Natural killer cell treated with Interleukin-12 subunit alpha and Interleukin-12 subunit beta and Interleukin-15 and Interleukin-18, amount 100 ng/mL, for 72 hours (primary cell): ENCODE data around the gene CLDN5. TPM values are rescaled to one million over a fixed set of nuclear protein-coding genes. Genes with fewer than 3 reads are reported as not detected.
A peak's percentile ranks its signal among the peaks of the same experiment; 100 is the strongest.

Source experiments
- ATAC-seq, 2 donors: fragments of 150-1000 bp; cut with Tn5 transposase in 1 of 2; sonication (Bioruptor Pico), chemical (Tn5 transposase) in 1 of 2; 2 replicates each; pipeline ENCODE4 v1.10.0; 2021
- DNase-seq: peaks from one replicate; pipeline ENCODE4 v3.0.0; 2022; ENCODE audit warnings: low spot score
- H3K27ac Mint-ChIP-seq, 2 donors: 1 replicate in 1 of 2; 2 replicates in 1 of 2; pipeline ENCODE4 v1.8.0; 2022; ENCODE audit warnings: mixed read lengths in 2 of 2, mild to moderate bottlenecking in 1 of 2, moderate library complexity in 1 of 2
- H3K27me3 Mint-ChIP-seq, 2 donors: 1 replicate in 1 of 2; 2 replicates in 1 of 2; pipeline ENCODE4 v1.8.0; 2022; ENCODE audit warnings: mixed read lengths in 2 of 2
- H3K36me3 Mint-ChIP-seq: one replicate; pipeline ENCODE4 v1.8.0; 2022; ENCODE audit warnings: mixed read lengths
- H3K4me1 Mint-ChIP-seq, 2 donors: 1 replicate in 1 of 2; 2 replicates in 1 of 2; pipeline ENCODE4 v1.8.0; 2022; ENCODE audit warnings: low read depth in 2 of 2, mixed read lengths in 2 of 2, mild to moderate bottlenecking in 1 of 2
- H3K4me3 Mint-ChIP-seq: one replicate; pipeline ENCODE4 v1.8.0; 2022; ENCODE audit warnings: mixed read lengths
- H3K9me3 Mint-ChIP-seq: 2 replicates; pipeline ENCODE4 v1.8.0; 2022; ENCODE audit warnings: mixed read lengths
- total RNA-seq, 2 donors: library from RNA; stranded (reverse); gene quantifications; one replicate each; pipeline ENCODE4 v1.2.3, GENCODE V29; 2022

Gene CLDN5
- total RNA-seq, 2 donors from 2014 or later = not detected

- H3K9me3 Mint-ChIP-seq = no peaks in the 10 kb centered on the region
- no peak overlapping the region for H3K27ac Mint-ChIP-seq
- DNase-seq (no peak), ATAC-seq (no peak)
- H3K4me1 Mint-ChIP-seq = peaks cover 0 to 2% of the 10 kb centered on the region in 2 donors
- no peak overlapping the region for H3K4me3 Mint-ChIP-seq
- H3K36me3 Mint-ChIP-seq = peaks cover 12% of the 10 kb centered on the region
- no peaks in the 10 kb centered on the region for H3K27me3 Mint-ChIP-seq
These were observed 9.2 kb downstream of the CLDN5 start for GRCh38 chr22:19514831-19515565.

DNA sequence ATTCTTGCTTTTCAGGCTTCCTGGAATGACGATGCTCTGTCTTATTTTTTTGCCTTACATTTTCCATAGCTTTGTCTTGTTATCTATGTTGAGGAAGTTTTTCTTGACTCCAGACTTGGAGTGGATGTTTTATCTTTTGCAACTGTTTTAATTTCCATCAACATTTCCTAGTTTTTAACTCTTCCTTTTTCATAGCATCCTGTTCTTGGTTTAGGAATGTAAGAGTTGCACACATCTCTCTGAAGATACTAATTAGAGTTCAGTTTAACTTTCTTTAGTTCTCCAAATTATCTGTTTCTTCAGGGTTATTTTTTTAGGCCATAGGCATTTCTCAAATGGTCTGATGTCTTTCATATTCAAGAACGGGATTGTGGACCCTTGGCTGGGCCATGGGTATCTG, 10.4 kb downstream of the CLDN5 start:
- peaks cover 0 to 2% of the 10 kb centered on the region in 2 donors for H3K4me1 Mint-ChIP-seq
- no peaks in the 10 kb centered on the region for H3K9me3 Mint-ChIP-seq
- no peaks in the 10 kb centered on the region for H3K27me3 Mint-ChIP-seq
- DNase-seq (no peak), ATAC-seq (no peak)
- H3K36me3 Mint-ChIP-seq = peaks cover 12% of the 10 kb centered on the region
- no peak overlapping the region for H3K27ac Mint-ChIP-seq
- H3K4me3 Mint-ChIP-seq = no peak overlapping the region

GRCh38 chr22:19510919-19511341, 13.3 kb downstream of the CLDN5 start:
- peaks cover 3 to 4% of the 10 kb centered on the region in 2 donors for H3K4me1 Mint-ChIP-seq
- ATAC-seq = no peak
- DNase-seq = no peak
- no peak overlapping the region for H3K27ac Mint-ChIP-seq
- no peak overlapping the region for H3K4me3 Mint-ChIP-seq
- peaks cover 12% of the 10 kb centered on the region for H3K36me3 Mint-ChIP-seq
- H3K27me3 Mint-ChIP-seq = no peaks in the 10 kb centered on the region
- no peaks in the 10 kb centered on the region for H3K9me3 Mint-ChIP-seq

DNA sequence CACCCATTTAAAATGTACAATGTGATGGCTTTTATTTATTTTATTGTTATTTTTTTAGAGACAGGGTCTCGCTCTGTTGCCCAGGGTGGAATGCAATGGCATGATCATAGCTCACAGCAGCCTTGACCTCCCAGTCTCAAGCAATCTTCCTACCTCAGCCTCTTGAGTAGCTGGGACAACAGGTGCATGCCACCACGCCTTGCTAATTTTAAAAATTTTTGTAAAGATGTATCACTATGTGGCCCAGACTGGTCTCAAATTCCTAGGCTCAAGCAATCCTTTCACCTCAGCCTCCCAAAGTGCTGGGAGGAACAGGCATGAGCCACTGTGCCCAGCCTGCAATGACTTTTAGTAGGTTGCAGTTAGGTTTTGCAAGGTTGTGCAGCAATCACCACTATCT, 14.3 kb downstream of the CLDN5 start:
- H3K36me3 Mint-ChIP-seq = peaks cover 12% of the 10 kb centered on the region
- DNase-seq (no peak), ATAC-seq (no peak)
- H3K27me3 Mint-ChIP-seq = no peaks in the 10 kb centered on the region
- H3K9me3 Mint-ChIP-seq = no peaks in the 10 kb centered on the region
- H3K4me3 Mint-ChIP-seq = no peak overlapping the region
- H3K27ac Mint-ChIP-seq = no peak overlapping the region
- peaks cover 9 to 10% of the 10 kb centered on the region in 2 donors for H3K4me1 Mint-ChIP-seq

- H3K9me3 Mint-ChIP-seq = no peaks in the 10 kb centered on the region
- no peaks in the 10 kb centered on the region for H3K27me3 Mint-ChIP-seq
- peaks cover 9 to 10% of the 10 kb centered on the region in 2 donors for H3K4me1 Mint-ChIP-seq
- H3K4me3 Mint-ChIP-seq = no peak overlapping the region
- H3K36me3 Mint-ChIP-seq = peaks cover 12% of the 10 kb centered on the region
- no peak for ATAC-seq
- DNase-seq = no peak
- no peak overlapping the region for H3K27ac Mint-ChIP-seq
These were observed 15.0 kb downstream of the CLDN5 start for GRCh38 chr22:19509191-19509590.

GRCh38 chr22:19508024-19508776, 16.0 kb downstream of the CLDN5 start:
- no peak overlapping the region for H3K27ac Mint-ChIP-seq
- no peaks in the 10 kb centered on the region for H3K27me3 Mint-ChIP-seq
- H3K36me3 Mint-ChIP-seq = peaks cover 7% of the 10 kb centered on the region
- H3K9me3 Mint-ChIP-seq = no peaks in the 10 kb centered on the region
- ATAC-seq = peak in 1 of 2 donors; percentile 17
- peaks cover 9 to 10% of the 10 kb centered on the region in 2 donors for H3K4me1 Mint-ChIP-seq
- no peak for DNase-seq
- H3K4me3 Mint-ChIP-seq = no peak overlapping the region

DNA sequence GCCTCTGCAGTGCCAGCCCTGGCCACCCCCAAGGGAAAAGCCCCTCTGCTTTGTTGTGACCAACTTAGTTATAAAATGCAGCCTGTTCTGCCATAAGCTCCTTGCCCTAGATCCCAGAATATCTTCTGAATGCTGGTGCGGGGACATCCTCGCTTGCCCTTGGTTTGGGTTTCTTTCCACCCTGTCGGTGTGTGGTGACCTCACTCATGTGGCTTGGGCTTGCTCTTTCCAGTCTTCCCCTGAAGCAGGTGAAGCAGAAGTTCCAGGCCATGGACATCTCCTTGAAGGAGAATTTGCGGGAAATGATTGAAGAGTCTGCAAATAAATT, 16.7 kb downstream of the CLDN5 start:
- Mint-ChIP-seq H3K4me1 (peaks cover 9 to 10% of the 10 kb centered on the region in 2 donors), H3K4me3 (no peak overlapping the region), H3K27me3 (no peaks in the 10 kb centered on the region), H3K36me3 (peaks cover 3% of the 10 kb centered on the region), H3K9me3 (no peaks in the 10 kb centered on the region), H3K27ac (no peak overlapping the region)
- DNase-seq = no peak
- ATAC-seq = no peak

DNA sequence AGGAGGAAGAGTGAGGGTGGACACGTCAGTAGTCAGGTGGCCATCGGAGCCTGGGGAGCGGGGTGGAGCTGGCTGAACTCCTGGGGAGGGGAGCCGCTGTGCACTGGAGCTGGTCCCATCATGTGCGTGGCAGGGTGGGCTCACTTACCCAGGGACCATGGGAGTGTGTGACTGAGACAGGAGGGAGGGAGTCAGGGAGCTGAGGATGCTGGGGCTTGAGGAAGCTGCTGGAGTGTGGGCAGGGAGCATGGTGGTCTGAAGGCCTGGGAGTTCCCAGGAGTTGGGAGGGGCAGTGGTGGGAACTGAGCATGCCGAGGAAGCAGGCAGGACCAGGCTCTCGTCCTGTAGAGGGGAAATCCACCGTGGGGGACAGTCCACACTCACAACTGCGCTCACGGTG, 18.0 kb downstream of the CLDN5 start:
- ATAC-seq = peak in 1 of 2 donors; percentile 26
- no peaks in the 10 kb centered on the region for H3K36me3 Mint-ChIP-seq

GRCh38 chr22:19505735-19506126, 18.5 kb downstream of the CLDN5 start:
- Mint-ChIP-seq H3K4me3 (no peak overlapping the region), H3K36me3 (no peaks in the 10 kb centered on the region), H3K27ac (peak overlapping the region in 1 of 2 donors; percentile 29), H3K27me3 (no peaks in the 10 kb centered on the region), H3K4me1 (peaks cover 9 to 10% of the 10 kb centered on the region in 2 donors), H3K9me3 (no peaks in the 10 kb centered on the region)
- ATAC-seq = peak in 1 of 2 donors; percentile 18
- no peak for DNase-seq

More for the DNA sequence above, 18.0 kb downstream of the CLDN5 start:
- H3K27me3 Mint-ChIP-seq = no peaks in the 10 kb centered on the region
- H3K4me1 Mint-ChIP-seq = peaks cover 9 to 10% of the 10 kb centered on the region in 2 donors
- H3K27ac Mint-ChIP-seq = peak overlapping the region in 1 of 2 donors; percentile 29
- DNase-seq = no peak
- H3K9me3 Mint-ChIP-seq = no peaks in the 10 kb centered on the region
- no peak overlapping the region for H3K4me3 Mint-ChIP-seq

GRCh38 chr22:19504900-19505734, 19.1 kb downstream of the CLDN5 start:
- ATAC-seq (no peak), DNase-seq (no peak)
- no peaks in the 10 kb centered on the region for H3K36me3 Mint-ChIP-seq
- peaks cover 9 to 10% of the 10 kb centered on the region in 2 donors for H3K4me1 Mint-ChIP-seq
- no peak overlapping the region for H3K4me3 Mint-ChIP-seq
- peak overlapping the region in 1 of 2 donors; percentile 29 for H3K27ac Mint-ChIP-seq
- no peaks in the 10 kb centered on the region for H3K27me3 Mint-ChIP-seq
- H3K9me3 Mint-ChIP-seq = no peaks in the 10 kb centered on the region

GRCh38 chr22:19503869-19504268, 20.3 kb downstream of the CLDN5 start:
- Mint-ChIP-seq H3K36me3 (no peaks in the 10 kb centered on the region), H3K4me3 (no peak overlapping the region)

GRCh38 chr22:19503367-19503766, 20.8 kb downstream of the CLDN5 start:
- no peak for ATAC-seq
- Mint-ChIP-seq H3K36me3 (no peaks in the 10 kb centered on the region), H3K27me3 (no peaks in the 10 kb centered on the region), H3K9me3 (no peaks in the 10 kb centered on the region), H3K4me1 (peaks cover 9 to 10% of the 10 kb centered on the region in 2 donors), H3K27ac (no peak overlapping the region), H3K4me3 (no peak overlapping the region)
- DNase-seq = no peak

More at GRCh38 chr22:19503869-19504268, 20.3 kb downstream of the CLDN5 start:
- DNase-seq = no peak
- Mint-ChIP-seq H3K27ac (no peak overlapping the region), H3K27me3 (no peaks in the 10 kb centered on the region), H3K9me3 (no peaks in the 10 kb centered on the region), H3K4me1 (peaks cover 9 to 10% of the 10 kb centered on the region in 2 donors)
- ATAC-seq = no peak

DNA sequence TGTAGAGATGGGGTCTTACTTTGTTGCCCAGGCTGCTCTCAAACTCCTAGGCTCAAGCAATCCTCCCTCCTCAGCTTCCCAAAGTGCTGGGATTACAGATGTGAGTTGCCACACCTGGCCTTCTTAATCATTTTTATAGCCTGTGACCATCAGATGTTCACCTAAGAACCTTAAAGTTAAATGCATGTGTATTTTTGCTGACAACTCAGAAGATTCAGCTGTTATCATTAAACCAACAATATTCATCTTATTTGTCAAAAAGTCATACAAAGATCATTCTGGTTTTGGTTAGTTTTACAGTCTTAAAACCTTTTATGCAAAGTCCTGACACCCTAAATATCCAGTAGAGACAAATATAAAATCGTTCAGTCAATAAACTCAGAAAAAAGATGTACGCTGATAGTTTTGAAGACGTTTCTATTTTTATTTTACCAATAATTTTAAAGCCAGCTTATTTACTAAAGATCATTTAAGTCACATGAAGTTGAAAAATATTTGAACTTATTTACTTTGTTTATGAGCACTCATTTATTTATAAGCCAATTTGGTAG, 22.2 kb downstream of the CLDN5 start:
- DNase-seq = no peak
- H3K9me3 Mint-ChIP-seq = no peaks in the 10 kb centered on the region
- H3K4me1 Mint-ChIP-seq = peaks cover 9 to 10% of the 10 kb centered on the region in 2 donors
- ATAC-seq = no peak
- H3K4me3 Mint-ChIP-seq = no peak overlapping the region
- H3K27ac Mint-ChIP-seq = no peak overlapping the region
- H3K36me3 Mint-ChIP-seq = no peaks in the 10 kb centered on the region
- H3K27me3 Mint-ChIP-seq = no peaks in the 10 kb centered on the region
